HG03439 (cell line): Measurements from ENCODE around the gene CFAP68.

ENCODE experiments used
- ATAC-seq: cut with Tn5 transposase; IDR thresholded peaks from one replicate; pipeline ENCODE4 v1.9.1; 2021; ENCODE audit warnings: mild to moderate bottlenecking, moderate library complexity; ENCODE audit not compliant: unreplicated experiment

Gene CFAP68, protein sequence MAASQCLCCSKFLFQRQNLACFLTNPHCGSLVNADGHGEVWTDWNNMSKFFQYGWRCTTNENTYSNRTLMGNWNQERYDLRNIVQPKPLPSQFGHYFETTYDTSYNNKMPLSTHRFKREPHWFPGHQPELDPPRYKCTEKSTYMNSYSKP

DNA sequence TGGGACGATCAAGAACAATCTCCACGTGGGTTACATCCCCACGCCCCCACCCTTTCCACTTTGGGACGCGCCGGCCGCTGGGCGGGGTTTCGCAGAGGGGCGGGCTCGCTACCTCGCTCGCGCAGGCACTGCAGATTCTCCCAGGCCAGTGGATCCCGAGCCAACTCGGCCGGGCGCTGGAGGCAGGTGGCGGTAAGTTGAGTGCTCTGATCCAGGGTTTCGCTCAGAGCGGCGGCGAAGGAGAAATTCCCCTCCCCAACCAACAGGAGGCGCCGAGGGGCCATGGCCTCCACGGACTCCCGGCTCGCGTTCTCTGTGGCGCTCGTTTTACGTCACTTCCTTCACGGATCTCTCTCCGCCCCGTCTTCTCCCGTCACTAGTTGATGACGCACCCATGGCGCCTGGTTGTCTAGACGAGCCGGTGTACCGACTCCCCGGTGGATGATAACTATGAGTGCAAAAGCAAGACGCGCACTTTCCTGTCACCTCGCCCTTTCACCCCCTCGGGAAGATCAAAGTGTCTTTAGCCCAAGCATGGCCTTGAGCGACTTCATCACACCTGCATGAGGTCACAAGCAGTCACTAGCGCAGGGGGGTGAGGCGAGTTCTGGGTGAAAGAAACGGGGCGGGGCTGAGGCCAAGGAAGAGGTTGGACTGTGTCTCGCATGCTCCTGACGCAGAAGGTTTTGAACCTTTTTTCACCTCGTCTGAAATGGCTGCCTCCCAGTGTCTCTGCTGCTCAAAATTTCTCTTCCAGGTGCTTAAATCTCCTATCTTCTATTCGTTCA is at the start of gene CFAP68, which contains the start of gene FDXACB1:
TSS of gene CFAP68 (plus strand) at position 693 of the 788 bp plus-strand sequence. CDS start at position 713, 20 bp downstream.
TSS of gene FDXACB1 (minus strand) at position 317 of the 788 bp plus-strand sequence. CDS start at position 284, 33 bp downstream.
- ATAC-seq: peak; percentile 91

DNA sequence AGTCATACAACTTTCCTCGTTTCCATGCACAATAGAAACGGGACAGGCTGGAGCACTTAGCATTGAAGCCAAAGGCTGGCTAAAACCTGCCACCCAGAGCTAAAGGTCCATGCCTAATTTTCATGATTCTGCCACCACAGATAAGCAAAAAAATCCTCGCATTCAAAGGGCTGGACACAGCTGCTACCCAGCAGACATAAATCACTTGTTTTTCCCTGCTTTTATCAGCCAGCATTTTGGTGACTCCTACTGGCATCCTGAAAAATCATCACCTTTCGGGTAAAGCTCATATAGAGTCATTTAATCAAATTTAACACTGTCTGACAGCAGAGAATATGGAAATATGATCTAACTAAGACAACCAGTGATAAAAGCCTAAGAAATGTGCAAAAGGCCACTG is 45.8 kb upstream of the CFAP68 start:
- no peak for ATAC-seq

DNA sequence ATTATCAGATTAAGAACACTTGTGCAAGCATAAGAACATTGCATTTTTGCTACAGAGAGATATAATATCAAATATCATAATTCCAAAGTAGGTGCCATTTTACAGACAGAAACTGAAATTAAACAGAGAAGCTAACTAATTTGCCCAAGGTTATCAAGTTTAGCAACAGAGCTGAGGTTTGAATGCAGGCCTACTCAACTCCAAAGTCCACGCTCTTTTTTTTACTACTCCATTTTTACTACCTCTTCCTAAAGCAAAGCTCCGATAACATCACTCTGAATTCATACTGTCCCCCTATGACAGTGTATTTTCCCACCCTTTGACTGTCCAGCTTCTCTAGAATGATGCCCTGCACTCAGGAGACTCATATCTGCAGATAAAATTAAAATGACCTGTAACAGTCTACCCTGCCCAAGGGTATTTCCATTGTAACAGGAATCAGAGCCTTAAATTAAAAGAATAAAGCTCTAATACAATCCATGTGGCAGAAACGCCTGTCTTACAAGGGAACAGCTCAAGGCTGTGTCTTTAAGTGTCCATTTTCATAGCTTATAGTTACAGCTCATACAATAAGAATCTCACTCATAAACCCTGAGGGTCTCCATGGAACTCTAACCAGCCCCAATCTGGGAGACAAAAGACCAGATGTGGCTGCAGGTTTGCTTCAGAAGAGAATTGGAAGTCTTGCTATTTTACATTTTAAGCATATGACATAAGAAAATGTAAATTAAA is 44.7 kb upstream of the CFAP68 start:
- ATAC-seq: no peak

DNA sequence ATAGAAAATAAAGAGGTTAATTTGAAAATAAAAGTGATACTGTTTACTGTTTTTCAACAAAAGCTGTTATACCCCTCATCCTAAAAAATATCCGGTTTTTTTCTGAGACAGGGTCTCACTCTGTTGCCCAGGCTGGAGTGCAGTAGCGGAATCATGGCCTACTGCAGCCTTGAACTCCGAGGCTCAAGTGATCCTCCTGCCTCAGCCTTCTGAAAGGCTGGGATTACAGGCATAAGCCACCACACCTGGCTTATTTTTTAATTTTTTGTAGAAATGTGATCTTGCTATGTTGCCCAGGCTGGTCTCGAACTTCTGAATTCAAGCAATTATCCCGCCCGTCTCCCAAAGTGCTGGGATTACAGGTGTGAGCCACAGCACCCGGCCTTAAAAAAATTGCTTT is 43.7 kb upstream of the CFAP68 start:
- ATAC-seq: no peak

DNA sequence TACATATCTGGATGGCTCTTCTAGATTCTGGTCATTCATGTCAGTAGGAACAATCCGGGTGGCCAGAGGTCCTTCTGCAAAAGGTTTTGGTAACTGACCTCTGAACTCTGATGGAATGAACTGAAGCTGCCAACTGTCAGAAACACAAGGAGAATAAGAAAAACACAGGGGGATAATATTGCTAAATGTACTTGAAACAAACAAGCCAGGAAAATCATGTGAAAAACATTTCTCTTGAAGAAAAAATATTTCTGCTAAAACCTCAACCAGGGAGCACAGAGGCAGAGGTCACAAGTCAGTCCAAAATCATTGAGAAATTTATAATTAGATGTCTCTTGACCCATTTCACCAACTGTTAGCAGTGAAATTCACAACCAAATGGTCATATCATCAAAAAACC is 43.2 kb upstream of the CFAP68 start:
- ATAC-seq: no peak

DNA sequence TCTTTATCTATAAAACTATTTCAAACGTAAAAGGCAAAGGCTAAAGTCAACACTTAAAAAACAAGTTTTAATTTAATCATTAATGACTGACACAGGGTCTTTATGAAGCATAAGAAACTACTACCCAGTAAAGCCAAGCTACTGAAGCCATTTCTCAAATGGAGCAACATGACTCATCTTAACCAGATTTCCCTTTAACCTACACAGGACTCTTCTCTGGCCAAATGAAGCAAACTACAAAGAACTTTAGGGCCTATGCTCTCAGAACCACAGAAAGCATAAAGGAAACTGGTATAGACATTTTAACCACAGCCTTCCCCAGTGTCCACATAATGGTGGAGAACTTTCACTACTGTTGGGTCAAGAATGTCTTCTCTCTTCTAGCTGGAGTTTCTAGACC is 42.6 kb upstream of the CFAP68 start:
- ATAC-seq: no peak

DNA sequence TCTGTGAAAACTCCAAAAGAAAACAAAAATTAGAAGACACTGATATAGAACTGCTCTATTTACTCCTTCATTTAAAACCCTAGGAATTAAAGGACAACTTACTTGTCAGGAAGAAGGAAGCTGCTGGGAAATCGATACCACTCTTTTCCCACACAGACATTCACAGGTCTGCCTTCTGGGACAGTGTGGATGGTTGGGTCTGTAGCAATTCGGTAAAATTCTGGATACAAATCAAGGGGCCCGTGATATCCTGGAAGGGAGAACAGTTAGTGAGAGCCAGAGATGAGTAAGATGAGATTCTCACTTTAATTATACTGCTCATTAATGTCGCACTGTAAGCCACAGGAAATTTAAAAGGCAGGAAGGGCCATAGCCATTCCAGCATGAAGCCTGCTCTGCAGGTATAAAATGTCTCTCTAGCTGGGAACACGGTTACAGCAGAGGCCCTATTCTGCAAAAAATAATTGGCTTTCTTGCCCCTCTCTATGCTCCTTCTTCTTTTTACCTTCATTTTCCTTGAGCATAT is 41.9 kb upstream of the CFAP68 start:
- ATAC-seq: no peak

DNA sequence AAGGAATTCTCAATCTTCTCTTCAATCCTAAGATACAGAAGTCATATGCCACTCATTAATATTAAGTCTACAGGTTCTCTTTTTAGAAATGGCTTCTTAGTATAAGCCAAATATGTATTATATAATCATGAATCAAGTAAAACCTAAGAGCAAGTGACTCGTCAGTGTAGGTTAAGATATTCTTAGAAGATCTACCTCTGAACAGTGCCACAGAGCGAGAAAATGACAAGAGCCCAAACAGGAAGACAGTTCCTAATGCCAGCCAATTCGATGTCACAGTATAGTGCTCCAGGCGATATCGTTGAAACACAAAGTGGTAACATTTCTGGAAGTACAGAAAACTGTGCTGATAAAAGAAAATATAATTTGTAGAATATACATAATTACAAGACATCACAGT is 41.3 kb upstream of the CFAP68 start:
- no peak for ATAC-seq

DNA sequence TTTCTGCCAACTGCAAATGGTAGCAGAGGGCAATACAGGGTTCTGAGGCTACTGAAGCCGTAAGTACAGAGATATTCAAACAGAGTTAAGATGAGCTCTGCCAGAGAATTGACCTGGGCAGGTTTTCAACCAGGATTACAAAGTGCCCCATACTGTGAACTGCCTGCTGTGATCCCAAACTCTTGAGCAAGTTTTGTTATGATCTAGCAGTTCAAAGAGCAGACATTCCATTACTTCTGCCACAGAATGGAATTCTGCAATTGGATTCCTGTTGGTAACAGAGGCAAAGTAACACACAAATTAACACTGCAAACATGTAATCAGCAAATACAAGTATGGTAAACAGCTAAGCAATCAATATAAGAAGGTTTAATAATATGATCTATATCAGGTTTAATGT is 39.2 kb upstream of the CFAP68 start:
- no peak for ATAC-seq

DNA sequence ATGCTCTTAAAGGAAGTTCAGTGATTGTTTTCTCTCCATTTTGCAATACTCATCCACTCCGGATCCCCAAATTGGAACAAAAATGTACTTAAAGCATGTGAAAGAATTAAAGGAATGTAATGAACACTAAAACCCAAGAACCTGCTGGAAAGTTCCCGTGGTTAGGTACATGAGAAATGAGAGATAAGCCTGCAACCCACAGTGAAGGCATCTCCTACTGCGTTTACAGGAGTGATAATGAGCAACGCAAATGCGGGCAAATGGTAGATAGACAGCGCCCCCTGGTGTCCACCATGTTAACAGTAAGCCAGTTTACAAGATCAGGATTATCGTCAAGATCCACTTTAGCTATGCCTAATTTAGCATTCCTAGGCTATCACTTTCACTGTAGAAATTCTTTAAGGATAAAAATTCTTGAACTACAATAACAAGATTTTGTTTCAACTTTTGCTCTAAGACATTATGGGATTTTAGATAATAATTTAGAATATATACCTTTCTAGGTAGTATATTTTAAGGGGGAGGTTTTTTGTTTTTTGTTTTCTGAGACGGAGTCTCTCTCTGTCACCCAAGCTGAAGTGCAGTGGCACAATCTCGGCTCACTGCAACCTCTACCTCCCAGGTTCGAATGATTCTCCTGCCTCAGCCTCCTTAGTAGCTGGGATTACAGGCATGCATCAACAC is 37.8 kb upstream of the CFAP68 start:
- ATAC-seq: peak; percentile 79

DNA sequence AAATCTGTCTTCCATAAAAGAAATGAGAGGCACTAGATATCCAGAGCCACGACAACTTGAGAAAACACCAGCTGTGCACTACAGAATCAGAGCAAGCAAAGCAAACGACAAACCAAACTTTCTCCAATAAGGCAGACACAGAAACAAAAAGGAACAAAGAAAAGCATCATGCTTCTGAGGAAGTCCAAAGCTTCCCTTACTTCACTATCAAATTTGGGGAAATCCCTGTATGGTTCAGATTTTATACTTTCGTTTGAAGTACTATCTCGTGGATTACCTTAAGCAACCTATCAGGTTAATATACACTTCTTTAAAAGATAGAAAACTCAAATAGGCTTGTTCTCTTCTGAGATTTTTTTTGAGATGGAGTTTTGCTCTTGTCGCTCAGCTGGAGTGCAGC is 35.7 kb upstream of the CFAP68 start:
- ATAC-seq: no peak

DNA sequence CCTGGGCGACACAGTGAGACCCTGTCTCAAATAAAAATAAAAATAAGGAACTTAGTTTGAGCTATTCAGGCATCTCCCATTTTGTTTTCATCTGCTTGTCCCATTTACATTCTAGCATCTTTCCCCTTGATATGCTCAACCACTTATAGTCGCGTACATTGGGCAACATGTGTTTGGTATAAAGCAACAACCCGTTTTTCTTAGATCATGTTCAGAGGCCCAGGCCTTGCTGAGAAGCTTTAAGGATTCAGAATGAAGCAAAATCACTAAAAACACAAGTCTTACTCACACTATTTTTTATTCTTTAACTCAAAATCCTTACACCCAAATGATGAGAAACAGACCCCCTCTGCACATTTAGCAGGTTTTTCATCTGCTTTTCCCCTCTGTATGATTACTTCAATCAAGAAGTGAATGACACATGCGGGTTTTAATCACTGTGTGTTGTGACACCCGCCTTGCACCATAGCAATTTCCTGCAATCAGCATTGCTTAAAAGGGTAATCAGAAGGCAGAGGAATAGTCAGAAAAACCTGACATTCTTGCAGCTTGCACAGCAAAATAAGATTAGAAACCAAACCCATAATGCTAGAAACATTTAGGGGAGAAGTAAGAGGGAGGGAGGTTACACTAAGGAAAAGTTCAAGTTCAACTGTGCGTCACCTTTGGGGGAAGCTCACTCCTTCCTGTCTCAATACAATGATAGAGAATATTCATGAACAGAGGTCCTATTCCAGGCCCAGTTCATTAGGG is 33.9 kb upstream of the CFAP68 start:
- ATAC-seq: no peak

DNA sequence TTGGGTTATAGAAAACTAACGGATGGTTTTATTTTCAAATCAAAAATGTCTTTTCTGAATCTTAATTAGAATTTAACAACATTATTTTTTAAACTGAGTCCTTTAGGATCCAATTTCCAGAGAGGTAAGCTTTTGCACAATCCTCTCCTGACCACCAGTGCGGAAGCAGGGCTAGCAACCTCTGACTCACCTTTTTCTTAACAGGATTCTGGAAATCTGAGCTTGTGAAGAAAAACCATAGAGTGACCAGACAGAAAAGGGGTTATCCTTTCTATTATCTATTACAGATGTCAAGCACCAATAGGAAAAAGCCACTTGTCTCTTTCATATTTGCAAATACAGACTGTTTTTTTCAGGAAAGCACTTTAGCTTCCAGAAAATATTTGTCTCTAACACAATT is 33.3 kb upstream of the CFAP68 start:
- no peak for ATAC-seq

DNA sequence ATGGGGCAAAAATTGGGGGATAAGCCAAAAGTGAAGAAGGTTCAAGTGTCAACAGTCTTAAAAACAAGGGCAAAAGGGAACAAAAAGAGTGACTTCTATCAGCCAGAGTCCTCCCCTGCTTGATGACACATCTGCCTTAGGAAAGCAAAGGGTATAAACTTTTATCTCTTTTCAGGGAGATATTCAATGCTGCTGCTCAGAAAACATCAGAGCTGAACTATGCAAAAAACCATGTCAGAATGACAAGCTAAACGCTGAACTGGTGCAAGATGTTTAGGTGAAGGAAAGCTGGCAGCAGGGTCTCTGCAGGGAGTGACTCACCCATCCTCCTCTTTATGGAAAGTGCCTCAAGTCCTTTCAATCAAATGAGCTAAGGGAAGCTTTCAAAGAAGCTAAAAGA is 32.7 kb upstream of the CFAP68 start:
- no peak for ATAC-seq

DNA sequence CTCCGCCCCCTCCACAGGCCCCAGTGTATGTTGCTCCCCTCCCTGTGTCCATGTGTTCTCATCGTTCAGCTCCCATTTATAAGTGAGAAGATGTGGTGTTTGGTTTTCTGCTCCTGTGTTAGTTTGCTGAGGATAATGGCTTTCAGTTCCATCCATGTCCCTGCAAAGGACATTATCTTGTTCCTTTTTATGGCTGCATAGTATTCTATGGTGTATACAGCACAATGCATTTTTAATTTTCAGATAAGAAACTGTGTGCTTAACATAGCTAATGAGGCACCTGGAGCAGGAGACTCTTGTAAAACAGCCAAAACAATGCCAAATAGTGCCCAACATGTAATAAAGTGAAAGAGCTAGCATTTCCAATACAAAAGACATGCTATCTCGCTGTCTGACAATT is 29.7 kb upstream of the CFAP68 start:
- ATAC-seq: no peak

DNA sequence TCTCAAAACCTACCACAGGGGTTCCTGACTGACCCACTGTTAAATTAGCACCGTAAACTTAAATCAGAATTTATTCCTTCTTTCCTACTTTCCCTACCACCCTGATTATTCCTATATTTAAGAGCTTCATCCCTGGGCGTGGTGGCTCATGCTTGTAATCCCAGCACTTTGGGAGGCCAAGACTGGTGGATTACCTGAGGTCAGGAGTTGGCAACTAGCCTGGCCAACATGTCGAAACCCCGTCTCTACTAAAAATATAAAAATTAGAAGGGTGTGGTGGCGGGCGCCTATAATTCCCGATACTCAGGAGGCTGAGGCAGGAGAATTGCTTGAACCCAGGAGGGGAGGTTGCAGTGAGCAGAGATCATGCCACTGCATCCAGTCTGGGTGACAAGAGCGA is 28.3 kb upstream of the CFAP68 start:
- ATAC-seq: no peak

DNA sequence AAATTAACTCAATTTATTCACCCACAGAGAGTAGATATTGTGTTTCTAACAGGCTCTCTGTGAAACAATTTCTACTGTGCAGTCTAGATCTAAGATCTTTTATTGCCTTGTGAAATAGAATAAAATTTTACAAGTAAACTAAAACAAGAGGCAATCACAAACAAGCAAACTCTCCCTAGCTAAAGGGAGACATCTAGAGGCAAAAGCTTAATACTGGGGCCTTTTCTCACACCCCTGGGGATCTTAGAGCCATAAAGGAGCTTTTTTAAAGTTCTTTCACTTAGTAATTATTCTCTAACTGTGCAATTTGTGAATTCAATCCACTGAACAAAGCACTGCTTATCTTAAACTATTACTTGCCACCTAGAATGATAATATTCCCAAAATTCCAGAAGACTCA is 27.7 kb upstream of the CFAP68 start:
- ATAC-seq: no peak

DNA sequence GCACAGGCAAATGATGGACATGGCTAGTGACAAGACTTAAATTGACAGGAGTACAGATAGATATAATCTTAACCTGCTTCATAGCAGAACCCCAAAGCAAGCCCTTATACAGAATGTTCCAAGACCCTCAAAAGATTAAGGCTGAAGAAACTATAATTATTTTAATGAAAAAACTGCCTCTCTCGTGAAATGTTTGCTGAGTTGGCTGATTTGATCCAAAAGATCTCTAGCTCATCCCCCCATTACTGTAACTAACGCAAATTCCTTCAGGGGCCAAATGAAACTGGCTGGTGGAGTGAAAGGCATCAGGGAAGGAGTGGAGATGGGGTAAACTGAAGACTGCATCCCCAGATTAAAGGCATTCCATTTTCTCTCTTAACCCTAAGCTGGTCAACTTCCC is 27.2 kb upstream of the CFAP68 start:
- no peak for ATAC-seq

DNA sequence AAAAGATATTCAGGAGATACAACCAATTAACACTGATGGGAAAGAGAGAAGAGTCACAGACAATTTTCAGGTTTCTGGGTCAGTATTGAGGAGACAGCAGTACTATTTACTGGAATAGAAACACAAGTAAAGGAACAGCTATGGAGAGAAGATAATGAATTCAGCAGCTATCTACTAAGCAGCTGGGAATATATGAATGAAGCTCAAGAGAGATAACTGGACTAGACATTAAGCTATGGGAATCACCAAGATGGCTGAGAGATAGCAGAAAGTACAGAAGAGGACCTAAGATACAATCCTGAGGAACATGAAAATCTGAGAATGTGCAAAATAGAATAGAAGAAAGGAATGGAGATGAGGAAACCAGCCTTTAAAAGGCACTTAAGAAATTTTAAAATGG is 23.8 kb upstream of the CFAP68 start:
- no peak for ATAC-seq

DNA sequence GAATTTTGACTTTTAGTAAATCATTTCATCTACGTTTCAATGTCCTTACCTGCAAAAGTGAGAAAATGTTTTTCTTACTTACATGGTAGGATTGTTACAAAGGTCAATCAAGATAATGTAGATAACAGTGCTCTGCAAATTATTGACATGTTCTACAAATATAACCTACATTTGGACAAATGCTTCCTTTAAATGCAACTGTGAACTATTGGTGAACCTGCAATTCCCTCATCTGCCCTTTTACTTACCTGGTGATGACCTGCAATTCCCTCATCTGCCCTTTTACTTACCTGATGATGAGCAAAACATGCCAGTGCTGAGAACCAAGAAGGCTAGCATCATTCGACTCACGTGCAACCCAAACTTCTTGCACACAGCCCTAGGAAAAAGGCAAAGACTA is 19.1 kb upstream of the CFAP68 start:
- ATAC-seq: no peak
